Adrenal gland (tissue), 5 donors: ENCODE results near the gene CELF5.

ENCODE experiments used
- POLR2A ChIP-seq, 2 donors: fragments of 450-650 bp; IDR thresholded peaks; one replicate each; pipeline ENCODE4 v1.6.1; 2017; ENCODE audit warnings: antibody characterized with exemption in 2 of 2, mild to moderate bottlenecking in 2 of 2, moderate library complexity in 1 of 2
- TF ChIP-seq, protein P1 (sequence below), 6 experiments: fragments of 450-650 bp in 4 of 6; fragments of 200-600 bp in 2 of 6; sonication (generic) in 1 of 6; IDR thresholded peaks; 1 replicate in 5 of 6; 2 replicates in 1 of 6; pipeline versions ENCODE4 v1.5.1 to v1.8.0; 2016 to 2021; ENCODE audit warnings: antibody characterized with exemption in 6 of 6, mild to moderate bottlenecking in 2 of 6, moderate library complexity in 1 of 6
- donor health status: DM: no; HTN: no; CAD: no.

DNA sequence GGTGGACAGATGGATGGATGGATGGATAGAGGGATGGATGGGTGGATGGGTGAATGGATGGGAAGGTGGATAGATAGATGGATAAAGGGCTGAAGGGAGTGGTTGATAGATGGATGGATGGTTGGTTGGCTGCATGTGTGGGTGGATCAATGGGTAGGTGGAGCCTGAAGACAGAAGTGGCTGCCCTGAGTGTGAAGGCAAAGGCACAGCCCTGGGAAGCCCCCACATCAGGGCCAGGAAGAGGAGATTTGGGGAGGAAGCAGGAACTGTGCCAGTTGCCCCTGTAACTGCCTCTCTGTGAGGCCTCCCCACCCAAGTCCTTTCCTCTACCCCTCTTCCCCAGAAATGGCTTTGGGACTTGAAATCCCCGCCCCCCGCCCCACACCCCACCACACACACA lies 98.6 kb downstream of the CELF5 start:
- TF ChIP-seq, protein P1, sequence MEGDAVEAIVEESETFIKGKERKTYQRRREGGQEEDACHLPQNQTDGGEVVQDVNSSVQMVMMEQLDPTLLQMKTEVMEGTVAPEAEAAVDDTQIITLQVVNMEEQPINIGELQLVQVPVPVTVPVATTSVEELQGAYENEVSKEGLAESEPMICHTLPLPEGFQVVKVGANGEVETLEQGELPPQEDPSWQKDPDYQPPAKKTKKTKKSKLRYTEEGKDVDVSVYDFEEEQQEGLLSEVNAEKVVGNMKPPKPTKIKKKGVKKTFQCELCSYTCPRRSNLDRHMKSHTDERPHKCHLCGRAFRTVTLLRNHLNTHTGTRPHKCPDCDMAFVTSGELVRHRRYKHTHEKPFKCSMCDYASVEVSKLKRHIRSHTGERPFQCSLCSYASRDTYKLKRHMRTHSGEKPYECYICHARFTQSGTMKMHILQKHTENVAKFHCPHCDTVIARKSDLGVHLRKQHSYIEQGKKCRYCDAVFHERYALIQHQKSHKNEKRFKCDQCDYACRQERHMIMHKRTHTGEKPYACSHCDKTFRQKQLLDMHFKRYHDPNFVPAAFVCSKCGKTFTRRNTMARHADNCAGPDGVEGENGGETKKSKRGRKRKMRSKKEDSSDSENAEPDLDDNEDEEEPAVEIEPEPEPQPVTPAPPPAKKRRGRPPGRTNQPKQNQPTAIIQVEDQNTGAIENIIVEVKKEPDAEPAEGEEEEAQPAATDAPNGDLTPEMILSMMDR (IDR thresholded peaks at IDR 0.05), result no peak
- no peak for TF ChIP-seq POLR2A (IDR thresholded peaks at IDR 0.05)
